ENCODE results near the gene GCLC.

DNA sequence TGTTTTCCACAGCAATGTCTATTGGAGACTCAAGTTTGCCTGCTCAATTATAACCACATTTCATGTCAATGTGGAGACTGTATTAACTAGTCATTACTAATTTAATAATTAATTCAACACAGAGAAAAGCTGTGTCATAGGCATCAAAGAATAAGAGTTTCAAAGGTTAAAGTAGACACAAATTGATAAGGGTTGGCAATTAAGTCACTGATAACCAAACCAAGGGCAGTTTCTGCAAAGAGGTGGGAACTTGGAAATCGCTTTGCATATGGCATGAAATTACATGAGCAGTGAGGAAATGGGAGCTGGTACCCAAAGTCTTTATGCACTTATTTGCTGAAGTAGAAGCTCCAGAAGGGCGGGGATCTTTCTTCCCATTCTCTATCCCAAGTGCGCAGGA lies 34.2 kb downstream of the GCLC start:
- TF ChIP-seq POLR2A (IDR thresholded peaks at IDR 0.05) (no peak), POLR2AphosphoS5 (IDR thresholded peaks at IDR 0.05) (peak in 1 of 3 donors; percentile 18)
- TF ChIP-seq, protein P1, sequence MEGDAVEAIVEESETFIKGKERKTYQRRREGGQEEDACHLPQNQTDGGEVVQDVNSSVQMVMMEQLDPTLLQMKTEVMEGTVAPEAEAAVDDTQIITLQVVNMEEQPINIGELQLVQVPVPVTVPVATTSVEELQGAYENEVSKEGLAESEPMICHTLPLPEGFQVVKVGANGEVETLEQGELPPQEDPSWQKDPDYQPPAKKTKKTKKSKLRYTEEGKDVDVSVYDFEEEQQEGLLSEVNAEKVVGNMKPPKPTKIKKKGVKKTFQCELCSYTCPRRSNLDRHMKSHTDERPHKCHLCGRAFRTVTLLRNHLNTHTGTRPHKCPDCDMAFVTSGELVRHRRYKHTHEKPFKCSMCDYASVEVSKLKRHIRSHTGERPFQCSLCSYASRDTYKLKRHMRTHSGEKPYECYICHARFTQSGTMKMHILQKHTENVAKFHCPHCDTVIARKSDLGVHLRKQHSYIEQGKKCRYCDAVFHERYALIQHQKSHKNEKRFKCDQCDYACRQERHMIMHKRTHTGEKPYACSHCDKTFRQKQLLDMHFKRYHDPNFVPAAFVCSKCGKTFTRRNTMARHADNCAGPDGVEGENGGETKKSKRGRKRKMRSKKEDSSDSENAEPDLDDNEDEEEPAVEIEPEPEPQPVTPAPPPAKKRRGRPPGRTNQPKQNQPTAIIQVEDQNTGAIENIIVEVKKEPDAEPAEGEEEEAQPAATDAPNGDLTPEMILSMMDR (IDR thresholded peaks at IDR 0.05) = no peak

Measured in stomach (tissue), 4 donors.